Panc1 (cell line): ENCODE data around the gene DNASE1L2. TPM values are rescaled to one million over a fixed set of nuclear protein-coding genes. Genes with fewer than 3 reads are reported as not detected.
A peak's percentile ranks its signal among the peaks of the same experiment; 100 is the strongest.

Experiments
- ATAC-seq: fragments of 200-7000 bp; cut with Tn5 transposase; 2 replicates; pipeline ENCODE4 v1.9.1; 2020; ENCODE audit warnings: mild to moderate bottlenecking, moderate library complexity
- BruUV-seq: library from RNA; stranded (reverse); fragments of 400-500 nt; replicated peaks from 2 replicates; lab custom pipeline; 2021; lab: Mats Ljungman, UMichigan
- CTCF ChIA-PET: fragments of 300-600 bp; sonication (Branson Sonifier 250); formaldehyde crosslinking; loops from one replicate; lab custom pipeline; 2022; ENCODE audit warnings: antibody characterized with exemption; lab: Charles Lee
- POLR2A ChIA-PET: fragments of 300-600 bp; sonication (Branson Sonifier 250); formaldehyde crosslinking; loops from one replicate; lab custom pipeline; 2022; ENCODE audit warnings: antibody characterized with exemption; lab: Charles Lee
- DNase-seq: peaks from one replicate; pipeline ENCODE4 v3.0.0-alpha.2; 2010; ENCODE audit warnings: low read depth, low spot score
- H3K27ac ChIP-seq: 2 replicates; pipeline ENCODE4 v1.5.1; 2011; ENCODE audit warnings: mild to moderate bottlenecking, low read length, inconsistent platforms
- H3K27me3 ChIP-seq: fragments of 200-500 bp; sonication (Bioruptor generic); 2 replicates; pipeline ENCODE4 v1.6.0; 2014; ENCODE audit warnings: low read length, inconsistent platforms; ENCODE audit not compliant: control insufficient read depth, insufficient read depth
- H3K36me3 ChIP-seq: fragments of 200-500 bp; sonication (Bioruptor generic); 2 replicates; pipeline ENCODE4 v1.5.1; 2014; ENCODE audit warnings: inconsistent platforms, mild to moderate bottlenecking, low read length, moderate library complexity; ENCODE audit not compliant: control insufficient read depth, insufficient read depth
- H3K4me1 ChIP-seq: 2 replicates; pipeline ENCODE4 v1.5.1; 2011; ENCODE audit warnings: inconsistent platforms, mild to moderate bottlenecking, low read length, moderate library complexity; ENCODE audit not compliant: control insufficient read depth, insufficient read depth
- H3K4me3 ChIP-seq, 2 experiments: 2 replicates each; pipeline ENCODE4 v1.5.1; 2011 to 2012; ENCODE audit warnings: low read depth in 2 of 2, low read length in 2 of 2, mild to moderate bottlenecking in 2 of 2, inconsistent platforms in 1 of 2, moderate library complexity in 1 of 2
- H3K9me3 ChIP-seq: fragments of 200-500 bp; sonication (Bioruptor generic); 2 replicates; pipeline ENCODE4 v1.5.1; 2014; ENCODE audit warnings: low read depth, mild to moderate bottlenecking, inconsistent platforms, low read length, moderate library complexity; ENCODE audit not compliant: control insufficient read depth, insufficient read depth
- CTCF ChIP-seq: fragments of 450-650 bp; IDR thresholded peaks from 2 replicates; pipeline ENCODE4 v1.5.1; 2017; ENCODE audit warnings: mild to moderate bottlenecking
- POLR2AphosphoS5 ChIP-seq: IDR thresholded peaks from 2 replicates; pipeline ENCODE4 v1.6.1; 2012; ENCODE audit warnings: mild to moderate bottlenecking, low read depth, low read length, moderate library complexity
- REST ChIP-seq, 2 experiments: IDR thresholded peaks; 2 replicates each; pipeline ENCODE4 v1.6.1; 2011 to 2012; ENCODE audit warnings: low read depth in 2 of 2, control low read depth in 1 of 2, low read length in 1 of 2, mild to moderate bottlenecking in 1 of 2, moderate library complexity in 1 of 2; ENCODE audit not compliant: insufficient read depth in 1 of 2
- SIN3A ChIP-seq: IDR thresholded peaks from 2 replicates; pipeline ENCODE4 v1.6.1; 2012; ENCODE audit warnings: low read depth, mild to moderate bottlenecking, low read length, moderate library complexity, borderline replicate concordance; ENCODE audit not compliant: insufficient read depth
- TCF7L2 ChIP-seq: IDR thresholded peaks from 2 replicates; pipeline ENCODE4 v1.6.1; 2011; ENCODE audit warnings: mild to moderate bottlenecking, low read depth, low read length, inconsistent platforms
- in situ Hi-C: cut with HindIII; loops from 2 replicates; pipeline ENCODE4 v1.10.0; 2016; ENCODE audit warnings: low sequenced_read_pairs, low pct_unique_long_range_greater_than_20kb
- intact Hi-C: fragments of 100-400 bp; cut with micrococcal nuclease; formaldehyde crosslinking; loops from one replicate; pipeline ENCODE4 v1.10.0; 2022; ENCODE audit not compliant: unreplicated experiment
- total RNA-seq: library from RNA; stranded (reverse); gene quantifications from one replicate; pipeline ENCODE4 v1.2.1, GENCODE V29; 2021; ENCODE audit not compliant: unreplicated experiment

Gene DNASE1L2
- total RNA-seq, 1 experiment from 2014 or later: 4.4 TPM

DNA sequence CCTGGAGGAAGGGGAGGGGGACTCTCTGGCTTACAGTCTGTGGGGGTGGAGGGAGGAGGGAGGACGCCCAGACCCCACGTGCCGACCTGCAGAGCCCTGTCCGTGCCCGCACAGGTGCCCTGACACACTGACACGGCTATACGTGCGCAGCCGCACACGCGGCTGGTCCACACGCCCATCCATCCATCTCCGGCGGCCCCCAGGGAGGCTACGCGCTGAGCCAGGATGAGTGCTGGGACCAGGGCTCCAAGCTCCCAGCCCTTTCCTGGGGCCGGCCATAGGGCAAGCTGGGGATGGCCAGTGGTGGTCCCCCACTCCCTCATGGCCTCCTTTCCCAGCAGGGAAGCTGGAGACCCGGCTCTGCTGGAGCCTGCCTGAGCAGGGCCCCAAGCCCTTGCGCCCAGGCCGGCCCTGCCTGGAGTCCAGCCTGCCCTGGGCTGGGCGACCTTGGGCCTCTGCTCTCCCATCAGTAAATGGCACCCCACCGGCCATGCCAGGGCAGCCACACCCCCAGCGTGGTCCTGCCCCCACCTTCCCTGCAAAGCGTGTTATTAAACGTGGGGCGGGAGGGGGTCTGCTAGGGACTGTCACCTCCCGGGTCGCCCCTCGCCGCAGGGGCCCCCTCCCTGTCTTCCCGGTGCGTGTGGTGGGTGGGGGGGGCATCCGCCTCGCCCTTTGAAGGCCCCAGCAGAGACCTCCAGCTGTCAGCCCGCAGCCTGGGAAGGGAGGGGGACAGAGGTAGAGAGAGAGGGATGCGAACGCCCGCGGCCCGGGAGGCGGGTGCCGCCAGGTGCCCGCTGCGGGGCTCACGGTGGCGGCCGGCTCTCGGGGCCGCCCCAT, 40.7 kb upstream of the DNASE1L2 start:
- no peaks in the 10 kb centered on the region for H3K27me3 ChIP-seq
- TF ChIP-seq REST (IDR thresholded peaks at IDR 0.05; ENCODE audit: insufficient read depth in 1 of 2, low read depth in 2 of 2, low read length in 1 of 2): no peak
- TF ChIP-seq TCF7L2: no peak
- no peak for TF ChIP-seq POLR2AphosphoS5
- no peak for TF ChIP-seq CTCF
- no peak for TF ChIP-seq SIN3A
- no peaks in the 10 kb centered on the region for H3K36me3 ChIP-seq
- H3K4me1 ChIP-seq: no peaks in the 10 kb centered on the region; the same call in none of the 2 replicates
- POLR2A ChIA-PET: interaction anchor here (0.6 to 0.8 kb wide), 2 partner anchors 15 to 19 kb away, joined by 3 to 7 read pairs; no protein-coding TSS in a partner anchor
- in situ Hi-C loops (no loop called here), intact Hi-C loops (no loop called here)
- H3K27ac ChIP-seq: no peak overlapping the region
- H3K9me3 ChIP-seq: no peaks in the 10 kb centered on the region
- DNase-seq: no peak
- H3K4me3 ChIP-seq: peak overlapping the region; percentile 30 to 33; a peak in 3 of 4 replicates
- peak; percentile 52 for ATAC-seq
- CTCF ChIA-PET: interaction anchor here (0.6 to 0.7 kb wide), 2 partner anchors 30 to 55 kb away, joined by 3 to 5 read pairs; no protein-coding TSS in a partner anchor
- BruUV-seq: no TSS peak

DNA sequence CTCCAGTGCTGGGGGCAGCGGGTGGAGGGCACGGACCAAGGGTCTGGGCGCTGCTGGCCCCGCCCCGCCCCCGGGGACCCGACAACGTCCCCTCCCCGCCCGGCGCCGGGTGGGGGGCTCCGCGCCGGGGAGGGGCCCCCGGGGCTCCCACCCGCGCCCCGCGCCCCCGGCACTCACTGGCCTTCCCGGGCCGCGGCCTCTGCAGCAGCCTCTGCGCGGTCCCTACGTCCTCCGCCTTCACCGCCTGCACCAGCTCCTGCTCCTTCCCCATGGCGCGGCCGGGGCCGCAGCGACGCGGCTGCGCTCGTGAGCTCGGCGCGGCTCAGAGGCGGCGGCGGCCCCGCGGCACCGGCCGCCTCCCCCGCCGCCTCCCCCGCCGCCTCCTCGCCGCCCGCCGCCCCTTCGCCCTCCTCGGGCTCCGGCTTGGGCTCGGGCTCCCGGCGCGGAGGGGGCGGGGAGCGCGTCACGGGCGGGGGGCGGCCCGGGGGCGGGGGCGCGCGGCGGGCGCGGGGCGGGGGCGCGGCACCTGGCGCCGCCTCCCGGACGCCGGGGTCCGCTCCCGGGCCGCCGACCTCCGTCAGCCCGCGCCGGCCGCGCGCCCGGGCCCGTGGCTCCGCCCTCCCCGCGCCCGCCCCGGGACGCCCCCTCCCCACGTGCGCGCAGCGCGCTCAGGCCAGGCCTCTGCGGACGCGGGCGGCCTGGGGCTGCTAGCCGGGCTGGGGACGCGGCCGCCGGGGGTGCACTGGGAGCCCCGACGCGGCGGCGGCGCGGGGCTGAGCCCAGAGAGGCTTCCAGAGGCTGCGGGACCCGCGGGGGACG, 39.9 kb upstream of the DNASE1L2 start, which contains the start of gene CASKIN1:
Gene CASKIN1, minus strand, starts transcription at position 444 of the 819 bp plus-strand sequence. Its CDS starts 173 bp downstream, at position 271.
- Histone ChIP-seq H3K27me3 (no peaks in the 10 kb centered on the region), H3K4me1 (no peaks in the 10 kb centered on the region; the same call in none of the 2 replicates), H3K27ac (no peak within 1 kb of the TSS), H3K4me3 (peak within 1 kb of the TSS; percentile 30 to 33; a peak in 3 of 4 replicates), H3K36me3 (no peaks in the 10 kb centered on the region), H3K9me3 (no peaks in the 10 kb centered on the region)
- no peak for TF ChIP-seq SIN3A
- no peak for TF ChIP-seq CTCF
- TF ChIP-seq POLR2AphosphoS5: no peak
- no peak for TF ChIP-seq TCF7L2
- TF ChIP-seq REST (IDR thresholded peaks at IDR 0.05; ENCODE audit: insufficient read depth in 1 of 2, low read depth in 2 of 2, low read length in 1 of 2): no peak
- ATAC-seq (peak; percentile 63), DNase-seq (no peak)
- in situ Hi-C loops (no loop called here), intact Hi-C loops (no loop called here)
- BruUV-seq: no TSS peak
- POLR2A ChIA-PET: interaction anchor here (0.6 kb wide), 2 partner anchors 14 to 40 kb away, joined by 7 to 9 read pairs; no protein-coding TSS in a partner anchor
- CTCF ChIA-PET: no interaction called here
